Measurements from ENCODE around the gene CD300LF. TPM values are rescaled to one million over a fixed set of nuclear protein-coding genes. Genes with fewer than 3 reads are reported as not detected.
A peak's percentile ranks its signal among the peaks of the same experiment; 100 is the strongest.

CD300LF gene
- total RNA-seq, 1 donor from 2014 or later, result 0.19 TPM

GRCh38 chr17:74742978-74743545 lies 30.3 kb upstream of the CD300LF start:
- Mint-ChIP-seq H3K27me3 (peaks cover 18% of the 10 kb centered on the region), H3K4me3 (no peak overlapping the region), H3K27ac (no peak overlapping the region), H3K9me3 (no peaks in the 10 kb centered on the region), H3K36me3 (no peaks in the 10 kb centered on the region), H3K4me1 (ENCODE audit: unreplicated experiment) (peaks cover 12% of the 10 kb centered on the region)
- TF ChIP-seq CTCF (conservative IDR thresholded peaks at IDR 0.05), result no peak
- no peak for DNase-seq (ENCODE audit: extremely low spot score, unreplicated experiment)

- H3K4me3 Mint-ChIP-seq, result no peak overlapping the region
- no peak for DNase-seq (ENCODE audit: extremely low spot score, unreplicated experiment)
- TF ChIP-seq CTCF (conservative IDR thresholded peaks at IDR 0.05), result no peak
- peaks cover 12% of the 10 kb centered on the region for H3K4me1 Mint-ChIP-seq (ENCODE audit: unreplicated experiment)
- no peaks in the 10 kb centered on the region for H3K9me3 Mint-ChIP-seq
- H3K27me3 Mint-ChIP-seq, result peaks cover 26% of the 10 kb centered on the region
- no peaks in the 10 kb centered on the region for H3K36me3 Mint-ChIP-seq
- no peak overlapping the region for H3K27ac Mint-ChIP-seq
These were observed 29.4 kb upstream of the CD300LF start for GRCh38 chr17:74742153-74742515.

GRCh38 chr17:74740641-74741387 lies 28.1 kb upstream of the CD300LF start:
- Mint-ChIP-seq H3K4me1 (ENCODE audit: unreplicated experiment) (peaks cover 11% of the 10 kb centered on the region), H3K27ac (no peak overlapping the region), H3K4me3 (no peak overlapping the region), H3K36me3 (no peaks in the 10 kb centered on the region), H3K9me3 (no peaks in the 10 kb centered on the region), H3K27me3 (peaks cover 33% of the 10 kb centered on the region)
- no peak for DNase-seq (ENCODE audit: extremely low spot score, unreplicated experiment)
- TF ChIP-seq CTCF (conservative IDR thresholded peaks at IDR 0.05), result no peak

GRCh38 chr17:74740173-74740572 lies 27.4 kb upstream of the CD300LF start:
- H3K27ac Mint-ChIP-seq, result no peak overlapping the region
- peaks cover 37% of the 10 kb centered on the region for H3K27me3 Mint-ChIP-seq
- no peaks in the 10 kb centered on the region for H3K9me3 Mint-ChIP-seq
- no peak for DNase-seq (ENCODE audit: extremely low spot score, unreplicated experiment)
- no peak for TF ChIP-seq CTCF (conservative IDR thresholded peaks at IDR 0.05)
- no peaks in the 10 kb centered on the region for H3K36me3 Mint-ChIP-seq
- peaks cover 11% of the 10 kb centered on the region for H3K4me1 Mint-ChIP-seq (ENCODE audit: unreplicated experiment)
- no peak overlapping the region for H3K4me3 Mint-ChIP-seq

- peak overlapping the region; percentile 57 for H3K27ac Mint-ChIP-seq
- H3K4me1 Mint-ChIP-seq (ENCODE audit: unreplicated experiment), result peaks cover 11% of the 10 kb centered on the region
- DNase-seq (ENCODE audit: extremely low spot score, unreplicated experiment), result no peak
- peaks cover 37% of the 10 kb centered on the region for H3K27me3 Mint-ChIP-seq
- no peak overlapping the region for H3K4me3 Mint-ChIP-seq
- no peaks in the 10 kb centered on the region for H3K9me3 Mint-ChIP-seq
- TF ChIP-seq CTCF (conservative IDR thresholded peaks at IDR 0.05), result no peak
- H3K36me3 Mint-ChIP-seq, result no peaks in the 10 kb centered on the region
These were observed 26.6 kb upstream of the CD300LF start for GRCh38 chr17:74739227-74739831.

Measured in type B pancreatic cell (in vitro differentiated cells).